Adrenal gland (tissue), 5 donors: ENCODE data around the gene DMD.

ENCODE experiments used
- CTCF ChIP-seq, 6 experiments: fragments of 450-650 bp in 4 of 6; fragments of 200-600 bp in 2 of 6; sonication (generic) in 1 of 6; IDR thresholded peaks; 1 replicate in 5 of 6; 2 replicates in 1 of 6; pipeline versions ENCODE4 v1.5.1 to v1.8.0; 2016 to 2021; ENCODE audit warnings: antibody characterized with exemption in 6 of 6, mild to moderate bottlenecking in 2 of 6, moderate library complexity in 1 of 6
- POLR2A ChIP-seq, 2 donors: fragments of 450-650 bp; IDR thresholded peaks; one replicate each; pipeline ENCODE4 v1.6.1; 2017; ENCODE audit warnings: antibody characterized with exemption in 2 of 2, mild to moderate bottlenecking in 2 of 2, moderate library complexity in 1 of 2
- donor health status: DM: no; HTN: no; CAD: no.

- TF ChIP-seq CTCF (IDR thresholded peaks at IDR 0.05) (no peak), POLR2A (IDR thresholded peaks at IDR 0.05) (no peak)
Observed at GRCh38 chrX:31269914-31270313, 1941.4 kb downstream of the DMD start.
